ENCODE data around the gene ING2. TPM values are rescaled to one million over a fixed set of nuclear protein-coding genes. Genes with fewer than 3 reads are reported as not detected.

Gene ING2
- total and polyA plus RNA-seq, 2 of the 8 experiments (the other 6 are each of a cell fraction or from before 2014, with no cell fraction given), result 5.1 to 16.1 TPM

DNA sequence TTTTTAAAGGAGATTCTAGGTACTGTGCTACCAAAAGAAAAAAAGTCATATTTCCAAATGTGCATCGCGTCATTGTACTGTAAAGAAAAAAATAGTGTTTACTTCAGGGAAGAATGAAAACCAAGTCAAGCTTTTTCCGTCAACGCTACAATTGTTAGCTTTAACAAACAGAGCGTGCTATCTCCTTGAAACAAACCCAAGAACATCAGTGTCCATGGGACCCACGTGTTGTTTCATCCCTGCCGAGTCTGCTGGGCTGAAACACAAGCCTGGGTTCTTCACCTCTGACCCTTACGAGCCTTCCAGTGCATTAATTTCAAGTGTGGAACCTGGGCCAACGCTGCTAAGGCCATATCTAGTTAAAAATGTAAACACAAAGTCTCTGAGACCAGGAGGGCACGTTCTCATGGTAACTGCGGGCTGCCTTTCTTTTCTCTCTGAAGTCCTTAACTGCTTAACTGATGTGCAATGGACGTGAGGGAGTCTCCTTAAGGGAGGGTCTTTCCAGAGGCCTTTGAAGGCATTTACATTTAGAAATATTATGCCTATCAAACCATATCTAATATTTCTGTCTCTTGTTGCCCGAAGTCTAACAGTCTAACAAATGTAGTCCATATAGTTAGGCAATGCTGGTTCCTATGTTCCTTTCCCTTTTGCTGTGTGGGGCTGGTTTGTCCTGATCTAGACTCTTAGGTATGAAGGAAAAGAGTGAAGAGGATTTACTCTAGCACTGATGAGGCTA, 36.3 kb downstream of the ING2 start:
- Histone ChIP-seq H2AK5ac (ENCODE audit: low read depth, low read length) (no peak overlapping the region), H2BK120ac (replicated peaks; ENCODE audit: low read depth, low read length) (no peak overlapping the region), H3K79me2 (ENCODE audit: control insufficient read depth in 1 of 2, insufficient read depth in 2 of 2, low read length in 2 of 2) (no peaks in the 10 kb centered on the region), H3K79me1 (ENCODE audit: low read depth, low read length) (no peaks in the 10 kb centered on the region), H3K23ac (ENCODE audit: insufficient read length) (no peak overlapping the region), H3K14ac (ENCODE audit: insufficient read length) (no peak overlapping the region), H3K4me1 (replicated peaks in 1 of 4; ENCODE audit: control insufficient read depth in 3 of 4, insufficient read depth in 4 of 4, low read length in 3 of 4) (peaks cover 0 to 12% (median 4%) of the 10 kb centered on the region in 4 experiments; a peak in 6 of 7 replicates), H3K9me3 (ENCODE audit: insufficient read depth in 2 of 2, low read depth in 1 of 2, low read length in 1 of 2) (peaks cover 0 to 4% of the 10 kb centered on the region in 2 experiments; a peak in 1 of 4 replicates), H3K27ac (ENCODE audit: low read depth, low read length) (no peak overlapping the region), H2BK15ac (ENCODE audit: low read length) (no peak overlapping the region), H3K27me3 (replicated peaks in 1 of 4; ENCODE audit: control insufficient read depth in 3 of 4, extremely low read depth in 1 of 4, insufficient read depth in 3 of 4, low read length in 3 of 4) (no peaks in the 10 kb centered on the region), H3K18ac (ENCODE audit: extremely low read depth, low read length) (peak overlapping the region; percentile 38; the same call in 1 of the 2 replicates), H4K5ac (ENCODE audit: insufficient read length, low read depth, low read length) (no peak overlapping the region), H3K9ac (replicated peaks in 1 of 4; ENCODE audit: extremely low read depth in 1 of 4, low read depth in 3 of 4, low read length in 3 of 4) (no peak overlapping the region; a peak in 1 of 7 replicates), H3K4me3 (ENCODE audit: extremely low read depth in 1 of 4, insufficient read depth in 2 of 4, low read depth in 3 of 4, low read length in 4 of 4) (no peak overlapping the region), H3K23me2 (ENCODE audit: low read depth, low read length) (no peaks in the 10 kb centered on the region; the same call in 1 of the 2 replicates), H2BK5ac (ENCODE audit: low read depth, low read length) (no peak overlapping the region), H4K8ac (ENCODE audit: extremely low read depth, insufficient read depth, low read length) (no peak overlapping the region), H3K4me2 (ENCODE audit: insufficient read depth in 1 of 2, low read depth in 2 of 2, low read length in 2 of 2) (peak overlapping the region; percentile 4 to 32; a peak in 1 of 4 replicates), H3K56ac (replicated peaks; ENCODE audit: insufficient read length, low read depth, low read length) (no peak overlapping the region), H2BK12ac (ENCODE audit: low read depth, low read length) (0 out of 2 replicates have a peak overlapping the region, but pooled peaks have one; percentile 60), H2AFZ (ENCODE audit: low read length) (0 out of 2 replicates have a peak overlapping the region, but pooled peaks have one; percentile 49), H4K91ac (replicated peaks; ENCODE audit: insufficient read length, low read length) (no peak overlapping the region), H2BK20ac (ENCODE audit: low read length) (no peak overlapping the region), H3K36me3 (ENCODE audit: control insufficient read depth in 2 of 4, insufficient read depth in 4 of 4, low read length in 3 of 4) (no peaks in the 10 kb centered on the region), H4K20me1 (replicated peaks in 1 of 2; ENCODE audit: control insufficient read depth in 1 of 2, insufficient read depth in 2 of 2, low read length in 2 of 2) (no peaks in the 10 kb centered on the region), H3K4ac (replicated peaks; ENCODE audit: insufficient read length, low read depth, low read length) (no peak overlapping the region)
- POLR2A ChIA-PET (ENCODE audit: partially characterized antibody), result interaction anchor here (0.9 to 1.8 kb wide), 3 partner anchors 10 to 35 kb away, joined by 3 to 4 read pairs (median 4); no protein-coding TSS in a partner anchor
- DNase-seq (ENCODE audit: low read depth in 1 of 2, low spot score in 2 of 2), result no peak
- CTCF ChIA-PET (ENCODE audit: partially characterized antibody), result interaction anchor here (0.6 to 2.7 kb wide), 4 partner anchors 10 to 1376 kb away, joined by 3 to 8 read pairs (median 4); no protein-coding TSS in a partner anchor
- 83% methylated on average over 13 of the region's 13 CpGs; no CpG with 5 or more reads in 1 of the 2 experiments for WGBS, 2 experiments (ENCODE audit: extremely low coverage in 1 of 2, insufficient coverage in 1 of 2, insufficient read length in 1 of 2, insufficient replicate concordance in 2 of 2, low coverage in 1 of 2, low lambda C conversion rate in 2 of 2, missing lambda C conversion rate in 1 of 2)
- FAIRE-seq, result no peak
- TF ChIP-seq ATF3 (IDR thresholded peaks at IDR 0.05; ENCODE audit: insufficient read depth, low read depth, low read length) (no peak), HDAC2 (IDR thresholded peaks at IDR 0.05; ENCODE audit: borderline replicate concordance in 1 of 2, low read depth in 2 of 2, low read length in 2 of 2) (no peak)

All from H1 (cell line).